22Rv1 (cell line): ENCODE results near the gene PEX14.

Experiments
- CTCF ChIP-seq: fragments of 450-650 bp; IDR thresholded peaks from 2 replicates; pipeline ENCODE4 v1.5.1; 2017; ENCODE audit warnings: mild to moderate bottlenecking
- ZFX ChIP-seq: fragments of 450-650 bp; IDR thresholded peaks from 2 replicates; pipeline ENCODE4 v1.6.1; 2017; ENCODE audit warnings: antibody characterized with exemption, borderline replicate concordance

- no peak for TF ChIP-seq CTCF
- no peak for TF ChIP-seq ZFX
These were observed 66.5 kb downstream of the PEX14 start for GRCh38 chr1:10541286-10541685.
